H9 (cell line): ENCODE data around the gene OPTC. TPM values are rescaled to one million over a fixed set of nuclear protein-coding genes. Genes with fewer than 3 reads are reported as not detected.

Experiments used
- DNase-seq: peaks from one replicate; pipeline ENCODE4 v3.0.0-alpha.2; 2017
- H2AFZ ChIP-seq: one replicate; pipeline ENCODE4 v1.6.1; 2013; ENCODE audit warnings: mild to moderate bottlenecking, low read length, control low read depth, moderate library complexity
- H2AK5ac ChIP-seq: 2 replicates; pipeline ENCODE4 v1.6.1; 2013; ENCODE audit warnings: low read length, control low read depth, mixed read lengths; ENCODE audit not compliant: insufficient read length
- H2BK120ac ChIP-seq: one replicate; pipeline ENCODE4 v1.6.1; 2013; ENCODE audit warnings: low read depth, mild to moderate bottlenecking, low read length, control low read depth, inconsistent platforms; ENCODE audit not compliant: poor library complexity, severe bottlenecking
- H2BK12ac ChIP-seq: 2 replicates; pipeline ENCODE4 v1.6.1; 2013; ENCODE audit warnings: low read length, control low read depth, mixed read lengths, low read depth; ENCODE audit not compliant: insufficient read length
- H2BK15ac ChIP-seq: 2 replicates; pipeline ENCODE4 v1.6.1; 2013; ENCODE audit warnings: low read depth, low read length, control low read depth
- H2BK20ac ChIP-seq: one replicate; pipeline ENCODE4 v1.6.1; 2013; ENCODE audit warnings: low read depth, mild to moderate bottlenecking, low read length, control low read depth, inconsistent platforms; ENCODE audit not compliant: poor library complexity, severe bottlenecking
- H2BK5ac ChIP-seq: 2 replicates; pipeline ENCODE4 v1.6.1; 2013; ENCODE audit warnings: low read length, control low read depth, mixed read lengths; ENCODE audit not compliant: insufficient read length
- H3K14ac ChIP-seq: 2 replicates; pipeline ENCODE4 v1.6.1; 2013; ENCODE audit warnings: low read length, control low read depth; ENCODE audit not compliant: insufficient read depth
- H3K18ac ChIP-seq: 2 replicates; pipeline ENCODE4 v1.6.1; 2013; ENCODE audit warnings: low read depth, mild to moderate bottlenecking, mixed read lengths, low read length, control low read depth; ENCODE audit not compliant: insufficient read length
- H3K23ac ChIP-seq: 2 replicates; pipeline ENCODE4 v1.6.1; 2013; ENCODE audit warnings: low read length, control low read depth, mixed read lengths, low read depth; ENCODE audit not compliant: insufficient read length
- H3K23me2 ChIP-seq: 2 replicates; pipeline ENCODE4 v1.6.1; 2013; ENCODE audit warnings: low read depth, mild to moderate bottlenecking, mixed read lengths, low read length, control low read depth; ENCODE audit not compliant: insufficient read length, poor library complexity, severe bottlenecking
- H3K27ac ChIP-seq: 2 replicates; pipeline ENCODE4 v1.5.1; 2013; ENCODE audit warnings: low read length, control low read depth, mixed read lengths, low read depth; ENCODE audit not compliant: insufficient read length
- H3K27me3 ChIP-seq: 2 replicates; pipeline ENCODE4 v1.6.1; 2013; ENCODE audit warnings: low read length, control low read depth, inconsistent platforms; ENCODE audit not compliant: insufficient read depth
- H3K4ac ChIP-seq: 2 replicates; pipeline ENCODE4 v1.6.1; 2013; ENCODE audit warnings: low read depth, mild to moderate bottlenecking, control low read depth, inconsistent platforms, low read length, moderate library complexity
- H3K4me1 ChIP-seq: 2 replicates; pipeline ENCODE4 v1.6.1; 2013; ENCODE audit warnings: low read length, control low read depth, inconsistent platforms; ENCODE audit not compliant: insufficient read depth
- H3K4me2 ChIP-seq: 2 replicates; pipeline ENCODE4 v1.6.1; 2013; ENCODE audit warnings: low read length, control low read depth, mixed read lengths; ENCODE audit not compliant: insufficient read length, insufficient read depth
- H3K56ac ChIP-seq: 2 replicates; pipeline ENCODE4 v1.6.1; 2013; ENCODE audit warnings: low read depth, mild to moderate bottlenecking, mixed read lengths, low read length, control low read depth; ENCODE audit not compliant: insufficient read length
- H3K79me1 ChIP-seq: 2 replicates; pipeline ENCODE4 v1.6.1; 2013; ENCODE audit warnings: low read depth, mild to moderate bottlenecking, moderate library complexity, low read length, control low read depth, inconsistent platforms; ENCODE audit not compliant: insufficient read depth, poor library complexity, severe bottlenecking
- H3K79me2 ChIP-seq: 2 replicates; pipeline ENCODE4 v1.6.1; 2013; ENCODE audit warnings: low read length, control low read depth, inconsistent platforms; ENCODE audit not compliant: insufficient read depth
- H3K9ac ChIP-seq: 2 replicates; pipeline ENCODE4 v1.6.1; 2013; ENCODE audit warnings: low read length, control low read depth, mixed read lengths; ENCODE audit not compliant: insufficient read length; ENCODE audit errors: extremely low read depth
- H3K9me3 ChIP-seq: one replicate; pipeline ENCODE4 v1.6.1; 2013; ENCODE audit warnings: low read depth, low read length, inconsistent platforms; ENCODE audit not compliant: control insufficient read depth
- H3T11ph ChIP-seq: one replicate; pipeline ENCODE4 v1.6.1; 2013; ENCODE audit warnings: mild to moderate bottlenecking, low read length, control low read depth, inconsistent platforms
- H4K20me1 ChIP-seq: one replicate; pipeline ENCODE4 v1.6.1; 2013; ENCODE audit not compliant: control insufficient read depth, insufficient read length, insufficient read depth
- H4K5ac ChIP-seq: 2 replicates; pipeline ENCODE4 v1.6.1; 2013; ENCODE audit warnings: low read depth, mild to moderate bottlenecking, mixed read lengths, low read length, control low read depth; ENCODE audit not compliant: insufficient read length
- H4K8ac ChIP-seq: replicated peaks from 2 replicates; pipeline ENCODE4 v1.6.1; 2013; ENCODE audit warnings: low read length, control low read depth, mixed read lengths, low read depth; ENCODE audit not compliant: insufficient read length
- H4K91ac ChIP-seq: 2 replicates; pipeline ENCODE4 v1.6.1; 2013; ENCODE audit warnings: low read depth, mild to moderate bottlenecking, moderate library complexity, mixed read lengths, low read length, control low read depth; ENCODE audit not compliant: insufficient read length
- H3K27ac Mint-ChIP-seq, 3 experiments: 2 replicates in 2 of 3; 3 replicates in 1 of 3; pipeline ENCODE4 v1.8.0; 2020 to 2021; ENCODE audit warnings: mixed read lengths in 3 of 3, mild to moderate bottlenecking in 1 of 3, moderate library complexity in 1 of 3
- H3K27me3 Mint-ChIP-seq: 2 replicates; pipeline ENCODE4 v1.8.0; 2021; ENCODE audit warnings: low read depth, mild to moderate bottlenecking, moderate library complexity, mixed read lengths
- H3K36me3 Mint-ChIP-seq, 3 experiments: 2 replicates in 2 of 3; 3 replicates in 1 of 3; pipeline ENCODE4 v1.8.0; 2020 to 2021; ENCODE audit warnings: low read depth in 3 of 3, mixed read lengths in 3 of 3; ENCODE audit not compliant: insufficient read depth in 1 of 3
- H3K4me1 Mint-ChIP-seq, 2 experiments: 2 replicates each; pipeline ENCODE4 v1.8.0; 2020; ENCODE audit warnings: mixed read lengths in 2 of 2
- H3K4me3 Mint-ChIP-seq, 2 experiments: 2 replicates in 1 of 2; 3 replicates in 1 of 2; pipeline ENCODE4 v1.8.0; 2020 to 2021; ENCODE audit warnings: mild to moderate bottlenecking in 2 of 2, mixed read lengths in 2 of 2, moderate library complexity in 1 of 2
- H3K9me3 Mint-ChIP-seq, 2 experiments: 2 replicates in 1 of 2; 3 replicates in 1 of 2; pipeline ENCODE4 v1.8.0; 2020; ENCODE audit warnings: mild to moderate bottlenecking in 2 of 2, mixed read lengths in 2 of 2, moderate library complexity in 1 of 2
- WGBS: extraction: QIAGEN DNeasy Blood & Tissue Kit; methylation state at CpG from one replicate; pipeline ENCODE4 v1.1.7; 2013; ENCODE audit warnings: missing lambda C conversion rate, low lambda C conversion rate, mixed read lengths; ENCODE audit not compliant: insufficient read length; ENCODE audit errors: extremely low coverage; 5-methylcytosine and 5-hydroxymethylcytosine counted together
- total RNA-seq: library from RNA; stranded (reverse); gene quantifications from 2 replicates; pipeline ENCODE4 v1.2.1, GENCODE V29; 2021
- TF ChIP-seq, protein P1 (sequence below): fragments of 200-600 bp; sonication (generic); conservative IDR thresholded peaks from 3 replicates; pipeline ENCODE4 v1.8.0; 2021; ENCODE audit warnings: antibody characterized with exemption, mild to moderate bottlenecking

The OPTC gene
- total RNA-seq, 1 experiment from 2014 or later = 1.1 TPM

DNA sequence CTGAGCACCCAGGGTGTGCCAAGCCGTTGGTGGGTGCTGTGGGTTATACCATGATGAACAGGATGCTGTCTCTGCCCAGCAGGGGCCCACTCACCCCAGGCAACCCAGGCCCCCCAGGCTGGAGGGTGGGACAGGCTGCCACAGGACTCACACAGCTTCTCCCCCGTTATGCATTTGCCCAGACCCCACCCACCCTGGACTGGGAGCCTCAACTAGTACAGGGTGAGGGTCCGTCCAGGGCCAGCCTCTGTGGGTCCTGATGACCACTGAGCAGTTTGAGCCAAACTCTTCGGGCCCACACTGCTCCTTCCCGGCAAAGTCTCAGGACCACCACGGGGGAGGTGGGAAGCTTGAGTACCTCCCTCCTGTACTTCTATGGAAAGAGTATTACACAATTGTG is 22.1 kb upstream of the OPTC start:
- no peak overlapping the region for H3K56ac ChIP-seq
- H3K23me2 ChIP-seq = no peaks in the 10 kb centered on the region
- no peaks in the 10 kb centered on the region for H3K79me2 ChIP-seq
- no peak overlapping the region for H3K14ac ChIP-seq
- H2BK20ac ChIP-seq = no peak overlapping the region
- no peak overlapping the region for H2BK5ac ChIP-seq
- no peaks in the 10 kb centered on the region for H3K9me3 Mint-ChIP-seq
- no peaks in the 10 kb centered on the region for H3K79me1 ChIP-seq
- H3K4ac ChIP-seq = no peak overlapping the region
- no CpG with 5 or more reads among the region's 6 CpGs for WGBS
- H2AK5ac ChIP-seq = no peak overlapping the region
- H2AFZ ChIP-seq = no peak overlapping the region
- H3K23ac ChIP-seq = no peak overlapping the region
- H3K27ac ChIP-seq = no peak overlapping the region
- H3K4me3 Mint-ChIP-seq = no peak overlapping the region
- no peak for DNase-seq
- H2BK12ac ChIP-seq = no peak overlapping the region
- H3K18ac ChIP-seq = no peak overlapping the region
- H3K4me1 ChIP-seq = peaks cover 3% of the 10 kb centered on the region; the same call in 1 of the 2 replicates
- no peaks in the 10 kb centered on the region for H3K9me3 ChIP-seq
- TF ChIP-seq, protein P1, sequence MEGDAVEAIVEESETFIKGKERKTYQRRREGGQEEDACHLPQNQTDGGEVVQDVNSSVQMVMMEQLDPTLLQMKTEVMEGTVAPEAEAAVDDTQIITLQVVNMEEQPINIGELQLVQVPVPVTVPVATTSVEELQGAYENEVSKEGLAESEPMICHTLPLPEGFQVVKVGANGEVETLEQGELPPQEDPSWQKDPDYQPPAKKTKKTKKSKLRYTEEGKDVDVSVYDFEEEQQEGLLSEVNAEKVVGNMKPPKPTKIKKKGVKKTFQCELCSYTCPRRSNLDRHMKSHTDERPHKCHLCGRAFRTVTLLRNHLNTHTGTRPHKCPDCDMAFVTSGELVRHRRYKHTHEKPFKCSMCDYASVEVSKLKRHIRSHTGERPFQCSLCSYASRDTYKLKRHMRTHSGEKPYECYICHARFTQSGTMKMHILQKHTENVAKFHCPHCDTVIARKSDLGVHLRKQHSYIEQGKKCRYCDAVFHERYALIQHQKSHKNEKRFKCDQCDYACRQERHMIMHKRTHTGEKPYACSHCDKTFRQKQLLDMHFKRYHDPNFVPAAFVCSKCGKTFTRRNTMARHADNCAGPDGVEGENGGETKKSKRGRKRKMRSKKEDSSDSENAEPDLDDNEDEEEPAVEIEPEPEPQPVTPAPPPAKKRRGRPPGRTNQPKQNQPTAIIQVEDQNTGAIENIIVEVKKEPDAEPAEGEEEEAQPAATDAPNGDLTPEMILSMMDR = no peak
- H3T11ph ChIP-seq = no peak overlapping the region
- H2BK15ac ChIP-seq = no peak overlapping the region
- no peak overlapping the region for H4K8ac ChIP-seq
- peaks cover 2% of the 10 kb centered on the region; the same call in 1 of the 2 replicates for H3K27me3 Mint-ChIP-seq
- H3K27me3 ChIP-seq = no peaks in the 10 kb centered on the region
- no peak overlapping the region for H2BK120ac ChIP-seq
- H3K4me1 Mint-ChIP-seq = peaks cover 17 to 35% of the 10 kb centered on the region in 2 experiments
- no peak overlapping the region for H3K4me2 ChIP-seq
- H3K36me3 Mint-ChIP-seq = no peaks in the 10 kb centered on the region
- no peak overlapping the region for H3K27ac Mint-ChIP-seq
- no peaks in the 10 kb centered on the region for H4K20me1 ChIP-seq
- H4K5ac ChIP-seq = no peak overlapping the region
- no peak overlapping the region for H3K9ac ChIP-seq
- H4K91ac ChIP-seq = no peak overlapping the region
